SK-N-SH (cell line): ENCODE measurements around the gene LHPP.

Experiments used
- EP300 ChIP-seq, 2 experiments: IDR thresholded peaks; 2 replicates each; pipeline versions ENCODE4 v1.4.0 to v1.6.1; 2012; ENCODE audit warnings: borderline replicate concordance in 1 of 2, low read depth in 1 of 2, low read length in 1 of 2
- EZH2phosphoT487 ChIP-seq: fragments of 200-600 bp; sonication (generic); IDR thresholded peaks from 2 replicates; pipeline ENCODE4 v1.6.1; 2017; ENCODE audit warnings: low read depth, mixed run types, mild to moderate bottlenecking, antibody characterized with exemption, moderate library complexity, borderline replicate concordance
- RXRA ChIP-seq: IDR thresholded peaks from 2 replicates; pipeline ENCODE4 v1.4.0; 2012; ENCODE audit warnings: low read depth, mild to moderate bottlenecking, borderline replicate concordance
- TF ChIP-seq, protein P1 (sequence below): fragments of 200-600 bp; sonication (generic); IDR thresholded peaks from 2 replicates; pipeline ENCODE4 v1.6.1; 2017; ENCODE audit warnings: antibody characterized with exemption, mild to moderate bottlenecking, moderate library complexity

GRCh38 chr10:124455441-124455840 lies 6.2 kb upstream of the LHPP start:
- TF ChIP-seq, protein P1, sequence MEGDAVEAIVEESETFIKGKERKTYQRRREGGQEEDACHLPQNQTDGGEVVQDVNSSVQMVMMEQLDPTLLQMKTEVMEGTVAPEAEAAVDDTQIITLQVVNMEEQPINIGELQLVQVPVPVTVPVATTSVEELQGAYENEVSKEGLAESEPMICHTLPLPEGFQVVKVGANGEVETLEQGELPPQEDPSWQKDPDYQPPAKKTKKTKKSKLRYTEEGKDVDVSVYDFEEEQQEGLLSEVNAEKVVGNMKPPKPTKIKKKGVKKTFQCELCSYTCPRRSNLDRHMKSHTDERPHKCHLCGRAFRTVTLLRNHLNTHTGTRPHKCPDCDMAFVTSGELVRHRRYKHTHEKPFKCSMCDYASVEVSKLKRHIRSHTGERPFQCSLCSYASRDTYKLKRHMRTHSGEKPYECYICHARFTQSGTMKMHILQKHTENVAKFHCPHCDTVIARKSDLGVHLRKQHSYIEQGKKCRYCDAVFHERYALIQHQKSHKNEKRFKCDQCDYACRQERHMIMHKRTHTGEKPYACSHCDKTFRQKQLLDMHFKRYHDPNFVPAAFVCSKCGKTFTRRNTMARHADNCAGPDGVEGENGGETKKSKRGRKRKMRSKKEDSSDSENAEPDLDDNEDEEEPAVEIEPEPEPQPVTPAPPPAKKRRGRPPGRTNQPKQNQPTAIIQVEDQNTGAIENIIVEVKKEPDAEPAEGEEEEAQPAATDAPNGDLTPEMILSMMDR = no peak
- no peak for TF ChIP-seq EP300 (IDR thresholded peaks at IDR 0.05; ENCODE audit: borderline replicate concordance in 1 of 2, low read depth in 1 of 2, low read length in 1 of 2)
- TF ChIP-seq RXRA = no peak
- no peak for TF ChIP-seq EZH2phosphoT487
